ENCODE results near the gene KCTD11.

- TF ChIP-seq, protein P1, sequence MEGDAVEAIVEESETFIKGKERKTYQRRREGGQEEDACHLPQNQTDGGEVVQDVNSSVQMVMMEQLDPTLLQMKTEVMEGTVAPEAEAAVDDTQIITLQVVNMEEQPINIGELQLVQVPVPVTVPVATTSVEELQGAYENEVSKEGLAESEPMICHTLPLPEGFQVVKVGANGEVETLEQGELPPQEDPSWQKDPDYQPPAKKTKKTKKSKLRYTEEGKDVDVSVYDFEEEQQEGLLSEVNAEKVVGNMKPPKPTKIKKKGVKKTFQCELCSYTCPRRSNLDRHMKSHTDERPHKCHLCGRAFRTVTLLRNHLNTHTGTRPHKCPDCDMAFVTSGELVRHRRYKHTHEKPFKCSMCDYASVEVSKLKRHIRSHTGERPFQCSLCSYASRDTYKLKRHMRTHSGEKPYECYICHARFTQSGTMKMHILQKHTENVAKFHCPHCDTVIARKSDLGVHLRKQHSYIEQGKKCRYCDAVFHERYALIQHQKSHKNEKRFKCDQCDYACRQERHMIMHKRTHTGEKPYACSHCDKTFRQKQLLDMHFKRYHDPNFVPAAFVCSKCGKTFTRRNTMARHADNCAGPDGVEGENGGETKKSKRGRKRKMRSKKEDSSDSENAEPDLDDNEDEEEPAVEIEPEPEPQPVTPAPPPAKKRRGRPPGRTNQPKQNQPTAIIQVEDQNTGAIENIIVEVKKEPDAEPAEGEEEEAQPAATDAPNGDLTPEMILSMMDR (IDR thresholded peaks at IDR 0.05): no peak
- TF ChIP-seq POLR2A (IDR thresholded peaks at IDR 0.05): no peak
These were observed 44.9 kb upstream of the KCTD11 start, which contains the start of gene EIF5A for GRCh38 chr17:7306911-7307685.

Data from lower leg skin (tissue), 3 donors.